ENCODE results near the gene TNC. TPM values are rescaled to one million over a fixed set of nuclear protein-coding genes. Genes with fewer than 3 reads are reported as not detected.

Gene TNC
- total RNA-seq, 6 experiments from 2014 or later, result 51.6 to 86.3 (median 70.4) TPM

GRCh38 chr9:115024925-115025535, 92.9 kb downstream of the TNC start:
- TF ChIP-seq, protein P1, sequence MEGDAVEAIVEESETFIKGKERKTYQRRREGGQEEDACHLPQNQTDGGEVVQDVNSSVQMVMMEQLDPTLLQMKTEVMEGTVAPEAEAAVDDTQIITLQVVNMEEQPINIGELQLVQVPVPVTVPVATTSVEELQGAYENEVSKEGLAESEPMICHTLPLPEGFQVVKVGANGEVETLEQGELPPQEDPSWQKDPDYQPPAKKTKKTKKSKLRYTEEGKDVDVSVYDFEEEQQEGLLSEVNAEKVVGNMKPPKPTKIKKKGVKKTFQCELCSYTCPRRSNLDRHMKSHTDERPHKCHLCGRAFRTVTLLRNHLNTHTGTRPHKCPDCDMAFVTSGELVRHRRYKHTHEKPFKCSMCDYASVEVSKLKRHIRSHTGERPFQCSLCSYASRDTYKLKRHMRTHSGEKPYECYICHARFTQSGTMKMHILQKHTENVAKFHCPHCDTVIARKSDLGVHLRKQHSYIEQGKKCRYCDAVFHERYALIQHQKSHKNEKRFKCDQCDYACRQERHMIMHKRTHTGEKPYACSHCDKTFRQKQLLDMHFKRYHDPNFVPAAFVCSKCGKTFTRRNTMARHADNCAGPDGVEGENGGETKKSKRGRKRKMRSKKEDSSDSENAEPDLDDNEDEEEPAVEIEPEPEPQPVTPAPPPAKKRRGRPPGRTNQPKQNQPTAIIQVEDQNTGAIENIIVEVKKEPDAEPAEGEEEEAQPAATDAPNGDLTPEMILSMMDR (IDR thresholded peaks at IDR 0.05), result no peak
- H3K4me1 Mint-ChIP-seq (ENCODE audit: low read depth), result peaks cover 45% of the 10 kb centered on the region
- no peak overlapping the region for H3K4me3 Mint-ChIP-seq
- H3K36me3 Mint-ChIP-seq (ENCODE audit: low read depth), result peaks cover 47% of the 10 kb centered on the region
- peaks cover 3% of the 10 kb centered on the region; the same call in 1 of the 2 replicates for H3K27me3 Mint-ChIP-seq (ENCODE audit: insufficient read depth)
- H3K27ac Mint-ChIP-seq, result no peak overlapping the region; the same call in 1 of the 2 replicates
- no peak for DNase-seq
- no peaks in the 10 kb centered on the region for H3K9me3 Mint-ChIP-seq

GRCh38 chr9:115022760-115023434, 95.1 kb downstream of the TNC start:
- TF ChIP-seq, protein P1 (IDR thresholded peaks at IDR 0.05), result no peak
- H3K4me3 Mint-ChIP-seq, result peak overlapping the region; percentile 16
- peaks cover 62% of the 10 kb centered on the region for H3K4me1 Mint-ChIP-seq (ENCODE audit: low read depth)
- H3K9me3 Mint-ChIP-seq, result no peaks in the 10 kb centered on the region
- H3K36me3 Mint-ChIP-seq (ENCODE audit: low read depth), result peaks cover 42% of the 10 kb centered on the region
- peaks cover 7% of the 10 kb centered on the region; the same call in 1 of the 2 replicates for H3K27me3 Mint-ChIP-seq (ENCODE audit: insufficient read depth)
- DNase-seq, result peak; percentile 94
- peak overlapping the region; percentile 63 for H3K27ac Mint-ChIP-seq

- H3K27me3 Mint-ChIP-seq (ENCODE audit: insufficient read depth), result peaks cover 7% of the 10 kb centered on the region
- peaks cover 47% of the 10 kb centered on the region for H3K4me1 Mint-ChIP-seq (ENCODE audit: low read depth)
- H3K36me3 Mint-ChIP-seq (ENCODE audit: low read depth), result peaks cover 27% of the 10 kb centered on the region
- DNase-seq, result peak; percentile 91
- H3K9me3 Mint-ChIP-seq, result no peaks in the 10 kb centered on the region
- TF ChIP-seq, protein P1 (IDR thresholded peaks at IDR 0.05), result no peak
- no peak overlapping the region for H3K4me3 Mint-ChIP-seq
- peak overlapping the region; percentile 89 for H3K27ac Mint-ChIP-seq
Observed at GRCh38 chr9:115018547-115019435, 99.2 kb downstream of the TNC start.

DNA sequence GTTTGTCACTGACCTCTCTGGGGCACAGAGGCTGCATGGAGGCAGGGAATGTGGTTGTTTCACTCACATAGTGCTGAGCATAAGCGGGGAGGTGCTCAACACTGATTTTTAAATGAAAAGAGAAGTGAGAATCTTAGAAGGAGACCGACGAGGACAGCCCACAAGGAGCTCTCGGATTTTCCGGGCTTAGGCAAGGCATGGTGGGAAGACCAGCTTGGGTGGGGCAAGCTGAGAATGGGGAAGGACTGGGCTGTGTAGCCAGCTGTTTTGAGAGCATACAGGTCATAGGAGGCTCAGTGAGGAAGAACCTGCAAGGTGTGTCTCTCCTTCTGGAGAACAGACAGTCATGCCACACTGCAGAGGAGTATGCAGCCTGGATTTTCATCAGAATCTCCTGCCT, 101.6 kb downstream of the TNC start:
- H3K36me3 Mint-ChIP-seq (ENCODE audit: low read depth), result peaks cover 17% of the 10 kb centered on the region

More for the DNA sequence above, 101.6 kb downstream of the TNC start:
- Mint-ChIP-seq H3K4me3 (no peak overlapping the region), H3K27me3 (ENCODE audit: insufficient read depth) (peaks cover 10% of the 10 kb centered on the region), H3K9me3 (no peaks in the 10 kb centered on the region), H3K27ac (no peak overlapping the region; the same call in 1 of the 2 replicates), H3K4me1 (ENCODE audit: low read depth) (peaks cover 28% of the 10 kb centered on the region)
- TF ChIP-seq, protein P1 (IDR thresholded peaks at IDR 0.05), result no peak
- no peak for DNase-seq

All from HFFc6 (cell line).